Thoracic aorta (tissue), 2 donors: Measurements from ENCODE around the gene CHCHD5. TPM values are rescaled to one million over a fixed set of nuclear protein-coding genes. Genes with fewer than 3 reads are reported as not detected.
"Not testable (repeated sequence)": the region's sequence is repeated elsewhere in the genome, so short reads cannot be mapped to it uniquely, and the experiment has no call there.

Experiments used
- ATAC-seq: fragments of 150-250 bp; one replicate; pipeline ENCODE4 v1.8.0; 2017; ENCODE audit warnings: low read depth; ENCODE audit not compliant: insufficient number of reproducible peaks, low FRiP score
- DNase-seq: peaks from one replicate; pipeline ENCODE4 v3.0.0-alpha.2; 2020; ENCODE audit warnings: low spot score
- H3K27ac ChIP-seq, 2 donors: fragments of 200-600 bp; sonication (generic); 1 replicate in 1 of 2; 2 replicates in 1 of 2; pipeline ENCODE4 v1.5.1; 2016; ENCODE audit warnings: mild to moderate bottlenecking in 2 of 2, moderate library complexity in 2 of 2
- H3K27me3 ChIP-seq: fragments of 200-600 bp; sonication (generic); replicated peaks from 2 replicates; pipeline ENCODE4 v1.6.0; 2016; ENCODE audit warnings: mild to moderate bottlenecking; ENCODE audit not compliant: insufficient read depth
- H3K36me3 ChIP-seq: fragments of 200-600 bp; sonication (generic); one replicate; pipeline ENCODE4 v1.5.1; 2016
- H3K4me1 ChIP-seq, 2 donors: fragments of 200-600 bp; sonication (generic); 1 replicate in 1 of 2; 2 replicates in 1 of 2; pipeline versions ENCODE4 v1.5.1 to v1.6.0; 2016; ENCODE audit warnings: low read depth in 2 of 2, mild to moderate bottlenecking in 1 of 2; ENCODE audit not compliant: control insufficient read depth in 1 of 2
- H3K4me3 ChIP-seq: fragments of 200-600 bp; sonication (generic); 2 replicates; pipeline ENCODE4 v1.5.1; 2016; ENCODE audit warnings: mild to moderate bottlenecking
- H3K9me3 ChIP-seq: fragments of 200-600 bp; sonication (generic); 2 replicates; pipeline ENCODE4 v1.5.1; 2016
- CTCF ChIP-seq: fragments of 200-600 bp; sonication (generic); IDR thresholded peaks from one replicate; pipeline ENCODE4 v1.5.1; 2019; ENCODE audit warnings: antibody characterized with exemption
- total RNA-seq, 2 donors: library from RNA; depleted of rRNA; stranded (reverse); fragments of >200 nt; gene quantifications; one replicate each; pipeline versions ENCODE4 v1.1.0 to v1.2.3, GENCODE V29; 2016

Gene CHCHD5
- 1 to 10 TPM; 6.8 to 8.3 TPM for total RNA-seq

GRCh38 chr2:112584134-112584890 lies at the start of gene CHCHD5:
Gene CHCHD5, plus strand, starts transcription at chr2:112584609. Its CDS starts 39 bp downstream, at chr2:112584648.
- H3K4me3 ChIP-seq = peak within 1 kb of the TSS; percentile 72
- H3K27me3 ChIP-seq = no peaks in the 10 kb centered on the region
- ATAC-seq (peak; percentile 92), DNase-seq (peak; percentile 89)
- peak; percentile 15 for TF ChIP-seq CTCF
- peaks cover 6 to 15% of the 10 kb centered on the region in 2 donors for H3K4me1 ChIP-seq
- peak within 1 kb of the TSS; percentile 90 to 93 for H3K27ac ChIP-seq
- no peaks in the 10 kb centered on the region for H3K9me3 ChIP-seq
- peaks cover 4% of the 10 kb centered on the region for H3K36me3 ChIP-seq

- TF ChIP-seq CTCF = no peak
- H3K4me1 ChIP-seq = no peaks in the 10 kb centered on the region
- H3K9me3 ChIP-seq = no peaks in the 10 kb centered on the region
- H3K36me3 ChIP-seq = no peaks in the 10 kb centered on the region
- H3K4me3 ChIP-seq = no peak overlapping the region
- ATAC-seq (no peak), DNase-seq (no peak)
- no peak overlapping the region for H3K27ac ChIP-seq
- no peaks in the 10 kb centered on the region for H3K27me3 ChIP-seq
These were observed 49.6 kb upstream of the CHCHD5 start for GRCh38 chr2:112534826-112535225.

GRCh38 chr2:112536665-112537064 lies 47.7 kb upstream of the CHCHD5 start:
- not testable (repeated sequence) for H3K36me3 ChIP-seq, H3K9me3 ChIP-seq, DNase-seq, H3K27me3 ChIP-seq, H3K4me1 ChIP-seq, ATAC-seq, H3K27ac ChIP-seq, H3K4me3 ChIP-seq

GRCh38 chr2:112539306-112539705 lies 45.1 kb upstream of the CHCHD5 start:
- H3K27ac ChIP-seq = no peak overlapping the region
- no peaks in the 10 kb centered on the region for H3K9me3 ChIP-seq
- no peaks in the 10 kb centered on the region for H3K36me3 ChIP-seq
- DNase-seq (no peak), ATAC-seq (no peak)
- no peak overlapping the region for H3K4me3 ChIP-seq
- H3K27me3 ChIP-seq = no peaks in the 10 kb centered on the region
- TF ChIP-seq CTCF = no peak
- H3K4me1 ChIP-seq = peaks cover 8 to 19% of the 10 kb centered on the region in 2 donors

GRCh38 chr2:112540906-112541305 lies 43.5 kb upstream of the CHCHD5 start:
- Histone ChIP-seq H3K4me1 (peaks cover 8 to 19% of the 10 kb centered on the region in 2 donors), H3K27ac (peak overlapping the region in 1 of 2 donors; percentile 83), H3K36me3 (no peaks in the 10 kb centered on the region), H3K9me3 (no peaks in the 10 kb centered on the region), H3K27me3 (no peaks in the 10 kb centered on the region), H3K4me3 (peak overlapping the region; percentile 85)
- ATAC-seq = no peak
- DNase-seq = no peak
- no peak for TF ChIP-seq CTCF
